Measurements from ENCODE around the gene PPP1R16B.

GRCh38 chr20:38810926-38811630 lies 5.6 kb downstream of the PPP1R16B start:
- no peak for TF ChIP-seq CTCF (IDR thresholded peaks at IDR 0.05)
- no peak for TF ChIP-seq POLR2A (IDR thresholded peaks at IDR 0.05)

All from heart left ventricle (tissue), 13 donors.